Muscle layer of duodenum (tissue), 2 donors: ENCODE results near the gene FANCB.

Experiments
- H3K27ac ChIP-seq: one replicate; pipeline ENCODE4 v1.7.0; 2013; ENCODE audit warnings: mild to moderate bottlenecking, low read length
- H3K27me3 ChIP-seq: one replicate; pipeline ENCODE4 v1.7.0; 2013; ENCODE audit warnings: low read depth, mild to moderate bottlenecking, control low read depth, low read length
- H3K36me3 ChIP-seq, 2 donors: one replicate each; pipeline ENCODE4 v1.7.0; 2013; ENCODE audit warnings: low read length in 2 of 2, control low read depth in 1 of 2, mild to moderate bottlenecking in 1 of 2; ENCODE audit not compliant: insufficient read depth in 2 of 2, control insufficient read depth in 1 of 2
- H3K4me1 ChIP-seq, 2 donors: one replicate each; pipeline ENCODE4 v1.7.0; 2013; ENCODE audit warnings: low read length in 2 of 2, mild to moderate bottlenecking in 2 of 2, control low read depth in 1 of 2, moderate library complexity in 1 of 2; ENCODE audit not compliant: insufficient read depth in 2 of 2, control insufficient read depth in 1 of 2
- H3K4me3 ChIP-seq, 2 donors: one replicate each; pipeline ENCODE4 v1.7.0; 2013; ENCODE audit warnings: low read length in 2 of 2, low read depth in 1 of 2, mild to moderate bottlenecking in 1 of 2
- H3K9me3 ChIP-seq, 2 donors: one replicate each; pipeline ENCODE4 v1.7.0; 2013; ENCODE audit warnings: low read length in 2 of 2, control low read depth in 1 of 2, mild to moderate bottlenecking in 1 of 2; ENCODE audit not compliant: control insufficient read depth in 1 of 2
- donor health status: healthy.

FANCB gene

GRCh38 chrX:14837155-14837554 lies 35.7 kb downstream of the FANCB start:
- Histone ChIP-seq H3K4me1 (no peaks in the 10 kb centered on the region), H3K36me3 (no peaks in the 10 kb centered on the region), H3K27me3 (no peaks in the 10 kb centered on the region), H3K4me3 (no peak overlapping the region), H3K27ac (no peak overlapping the region), H3K9me3 (peaks cover 0 to 2% of the 10 kb centered on the region in 2 donors)

- Histone ChIP-seq H3K9me3 (peaks cover 0 to 2% of the 10 kb centered on the region in 2 donors), H3K4me1 (no peaks in the 10 kb centered on the region), H3K27ac (no peak overlapping the region), H3K36me3 (no peaks in the 10 kb centered on the region), H3K4me3 (no peak overlapping the region), H3K27me3 (no peaks in the 10 kb centered on the region)
Measured at GRCh38 chrX:14832586-14832985, 40.3 kb downstream of the FANCB start.

- Histone ChIP-seq H3K4me3 (no peak overlapping the region), H3K9me3 (peaks cover 0 to 2% of the 10 kb centered on the region in 2 donors), H3K27ac (no peak overlapping the region), H3K27me3 (no peaks in the 10 kb centered on the region), H3K36me3 (no peaks in the 10 kb centered on the region), H3K4me1 (no peaks in the 10 kb centered on the region)
Measured at GRCh38 chrX:14832151-14832550, 40.7 kb downstream of the FANCB start.

GRCh38 chrX:14829643-14830042 lies 43.2 kb downstream of the FANCB start:
- Histone ChIP-seq H3K4me1 (no peaks in the 10 kb centered on the region), H3K27me3 (no peaks in the 10 kb centered on the region), H3K27ac (no peak overlapping the region), H3K36me3 (no peaks in the 10 kb centered on the region), H3K4me3 (no peak overlapping the region), H3K9me3 (no peaks in the 10 kb centered on the region)

- H3K27ac ChIP-seq, result no peak overlapping the region
- H3K27me3 ChIP-seq, result no peaks in the 10 kb centered on the region
- no peaks in the 10 kb centered on the region for H3K9me3 ChIP-seq
- H3K4me3 ChIP-seq, result no peak overlapping the region
- H3K4me1 ChIP-seq, result no peaks in the 10 kb centered on the region
- no peaks in the 10 kb centered on the region for H3K36me3 ChIP-seq
Measured at GRCh38 chrX:14826319-14826718, 46.5 kb downstream of the FANCB start.

- no peaks in the 10 kb centered on the region for H3K9me3 ChIP-seq
- H3K4me3 ChIP-seq, result no peak overlapping the region
- H3K27ac ChIP-seq, result no peak overlapping the region
- no peaks in the 10 kb centered on the region for H3K36me3 ChIP-seq
- no peaks in the 10 kb centered on the region for H3K4me1 ChIP-seq
- H3K27me3 ChIP-seq, result no peaks in the 10 kb centered on the region
Measured at GRCh38 chrX:14825851-14826250, 47.0 kb downstream of the FANCB start.

GRCh38 chrX:14819769-14820168 lies 53.1 kb downstream of the FANCB start:
- no peaks in the 10 kb centered on the region for H3K36me3 ChIP-seq
- no peak overlapping the region for H3K27ac ChIP-seq
- no peaks in the 10 kb centered on the region for H3K9me3 ChIP-seq
- H3K4me3 ChIP-seq, result no peak overlapping the region
- no peaks in the 10 kb centered on the region for H3K27me3 ChIP-seq
- no peaks in the 10 kb centered on the region for H3K4me1 ChIP-seq

GRCh38 chrX:14817571-14817970 lies 55.3 kb downstream of the FANCB start:
- Histone ChIP-seq H3K4me3 (no peak overlapping the region), H3K27ac (no peak overlapping the region), H3K4me1 (no peaks in the 10 kb centered on the region), H3K36me3 (no peaks in the 10 kb centered on the region), H3K27me3 (no peaks in the 10 kb centered on the region), H3K9me3 (no peaks in the 10 kb centered on the region)

- Histone ChIP-seq H3K9me3 (no peaks in the 10 kb centered on the region), H3K4me3 (no peak overlapping the region), H3K4me1 (no peaks in the 10 kb centered on the region), H3K36me3 (no peaks in the 10 kb centered on the region), H3K27ac (no peak overlapping the region), H3K27me3 (no peaks in the 10 kb centered on the region)
Measured at GRCh38 chrX:14802943-14803710, 69.7 kb downstream of the FANCB start.

GRCh38 chrX:14801136-14801535 lies 71.7 kb downstream of the FANCB start:
- Histone ChIP-seq H3K4me3 (no peak overlapping the region), H3K36me3 (no peaks in the 10 kb centered on the region), H3K27me3 (no peaks in the 10 kb centered on the region), H3K4me1 (no peaks in the 10 kb centered on the region), H3K27ac (no peak overlapping the region), H3K9me3 (no peaks in the 10 kb centered on the region)

GRCh38 chrX:14798805-14799397 lies 74.0 kb downstream of the FANCB start:
- no peaks in the 10 kb centered on the region for H3K9me3 ChIP-seq
- no peak overlapping the region for H3K27ac ChIP-seq
- no peaks in the 10 kb centered on the region for H3K4me1 ChIP-seq
- H3K4me3 ChIP-seq, result no peak overlapping the region
- no peaks in the 10 kb centered on the region for H3K36me3 ChIP-seq
- no peaks in the 10 kb centered on the region for H3K27me3 ChIP-seq
